Bladder microvascular endothelial cell (primary cell): Measurements from ENCODE around the gene INSL6. TPM values are rescaled to one million over a fixed set of nuclear protein-coding genes. Genes with fewer than 3 reads are reported as not detected.

Source experiments
- total RNA-seq: library from RNA; depleted of rRNA; stranded (reverse); fragments of >200 nt; gene quantifications from 2 replicates; pipeline ENCODE4 v1.2.3, GENCODE V29; 2014

INSL6 gene
- total RNA-seq: 0.13 TPM in 1 of 2 replicates, not detected in the other

DNA sequence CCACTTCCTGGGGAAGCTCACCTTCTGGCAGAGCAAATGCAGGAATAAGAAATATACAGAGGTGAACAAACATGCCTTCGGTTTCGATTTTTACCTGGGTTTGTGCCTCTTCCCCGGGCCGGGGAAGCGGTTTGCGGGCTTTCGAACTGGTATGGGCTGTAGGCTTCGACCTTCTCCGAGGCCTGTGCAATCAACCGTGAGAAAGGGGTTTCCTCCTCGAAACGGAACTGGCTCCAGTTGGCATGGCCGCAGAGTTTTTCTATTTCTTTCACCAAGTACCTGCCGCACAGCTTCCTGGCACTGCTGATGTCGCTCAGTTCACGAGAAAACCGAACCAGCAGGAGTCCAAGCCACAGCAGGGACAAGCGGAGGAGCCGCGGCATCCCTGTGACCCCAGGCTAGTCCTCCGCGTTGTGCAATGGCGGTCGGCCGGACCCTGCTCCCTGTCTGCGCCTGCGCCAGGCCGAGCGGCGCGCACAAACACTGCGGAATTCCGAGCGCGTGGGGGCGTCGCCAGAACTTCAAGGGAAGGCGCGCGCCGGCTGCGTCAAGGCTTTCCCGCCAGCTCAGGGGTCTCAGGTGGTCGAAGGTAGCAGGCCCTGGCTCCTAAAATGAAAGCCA is at the start of gene INSL6:
TSS of gene INSL6 (minus strand) at position 420 of the 621 bp plus-strand sequence. CDS start at position 383, 37 bp downstream.

DNA sequence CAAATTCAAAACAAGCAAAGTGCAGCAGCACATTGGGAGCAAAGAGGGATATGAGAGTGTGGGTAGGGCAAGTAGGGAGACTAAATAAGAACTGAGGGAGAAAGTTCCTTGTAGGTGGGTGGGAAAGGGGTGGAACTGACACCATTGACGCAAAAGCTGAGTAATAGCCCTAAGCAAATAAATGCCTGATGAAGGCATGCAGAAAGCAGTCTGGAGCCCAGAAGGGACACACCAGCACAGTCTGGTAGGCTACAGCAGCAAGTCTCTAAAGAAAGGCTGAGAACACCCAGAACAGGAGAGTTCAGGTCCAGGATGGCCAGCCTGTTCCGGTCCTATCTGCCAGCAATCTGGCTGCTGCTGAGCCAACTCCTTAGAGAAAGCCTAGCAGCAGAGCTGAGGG is 45.8 kb upstream of the INSL6 start, which contains the start of gene INSL4:
TSS of gene INSL4 (plus strand) at position 208 of the 400 bp plus-strand sequence. CDS start at position 313, 105 bp downstream.

Other genes starting within 250 kb of the INSL6 start
- gene JAK2, start 200.4 kb downstream of the INSL6 start, total RNA-seq: 4.9 and 8.9 TPM in 2 replicates
- not detected in 2 replicates for gene INSL4, start 45.8 kb upstream of the INSL6 start, total RNA-seq
- 0.16 and 3.8 TPM in 2 replicates for gene RLN2, start 119.1 kb upstream of the INSL6 start, total RNA-seq
- 0.25 and 0.49 TPM in 2 replicates for gene RLN1, start 154.2 kb upstream of the INSL6 start, total RNA-seq